B cell (primary cell): Measurements from ENCODE around the gene JAKMIP2. TPM values are rescaled to one million over a fixed set of nuclear protein-coding genes. Genes with fewer than 3 reads are reported as not detected.

Experiments used
- ATAC-seq: fragments of 200-7000 bp; cut with Tn5 transposase; one replicate; pipeline ENCODE4 v1.10.0; 2021; ENCODE audit warnings: low read depth, mild to moderate bottlenecking, moderate number of reproducible peaks, moderate library complexity
- CTCF ChIA-PET: fragments of 350-600 bp; sonication (Branson Sonifier 250); formaldehyde crosslinking; loops from one replicate; lab custom pipeline; 2021; ENCODE audit warnings: antibody characterized with exemption, inconsistent platforms; lab: Charles Lee
- POLR2A ChIA-PET: fragments of 350-600 bp; sonication (Branson Sonifier 250); formaldehyde crosslinking; loops from one replicate; lab custom pipeline; 2021; ENCODE audit warnings: antibody characterized with exemption; lab: Charles Lee
- DNase-seq: peaks from one replicate; pipeline ENCODE4 v3.0.0; 2013
- H2AFZ ChIP-seq: 2 replicates; pipeline ENCODE4 v1.6.1; 2012; ENCODE audit warnings: mild to moderate bottlenecking, low read depth, low read length; ENCODE audit not compliant: insufficient read depth, poor library complexity, severe bottlenecking
- H3K27ac ChIP-seq, 2 donors: 1 replicate in 1 of 2; 2 replicates in 1 of 2; pipeline ENCODE4 v1.5.1; 2012 to 2013; ENCODE audit warnings: low read length in 2 of 2, mild to moderate bottlenecking in 2 of 2, moderate library complexity in 1 of 2
- H3K27me3 ChIP-seq, 4 experiments: fragments of 200-600 bp in 1 of 4; sonication (generic) in 1 of 4; replicated peaks in 1 of 4; 1 replicate in 2 of 4; 2 replicates in 2 of 4; pipeline versions ENCODE4 v1.6.1 to v1.7.0; 2013 to 2016; ENCODE audit warnings: low read length in 3 of 4, mild to moderate bottlenecking in 2 of 4, mixed read lengths in 1 of 4, moderate library complexity in 1 of 4; ENCODE audit not compliant: insufficient read depth in 4 of 4, control insufficient read depth in 3 of 4; ENCODE audit errors: control extremely low read depth in 1 of 4
- H3K36me3 ChIP-seq, 2 experiments: replicated peaks in 1 of 2; 1 replicate in 1 of 2; 2 replicates in 1 of 2; pipeline versions ENCODE4 v1.6.1 to v1.7.1; 2013; ENCODE audit warnings: low read length in 1 of 2; ENCODE audit not compliant: insufficient read depth in 2 of 2, control insufficient read depth in 1 of 2; ENCODE audit errors: control extremely low read depth in 1 of 2, extremely low read depth in 1 of 2
- H3K4me1 ChIP-seq, 2 donors: fragments of 200-600 bp in 1 of 2; sonication (generic) in 1 of 2; 1 replicate in 1 of 2; 2 replicates in 1 of 2; pipeline versions ENCODE4 v1.5.1 to v1.6.1; 2013 to 2017; ENCODE audit warnings: low read length in 2 of 2; ENCODE audit not compliant: control insufficient read depth in 2 of 2, insufficient read depth in 2 of 2
- H3K4me2 ChIP-seq: replicated peaks from 2 replicates; pipeline ENCODE3; 2012; ENCODE audit warnings: mild to moderate bottlenecking, low read depth, low read length; ENCODE audit not compliant: poor library complexity, severe bottlenecking
- H3K4me3 ChIP-seq, 5 experiments: fragments of 200-600 bp in 1 of 5; sonication (generic) in 1 of 5; 1 replicate in 3 of 5; 2 replicates in 2 of 5; pipeline versions ENCODE4 v1.5.1 to v1.7.0; 2011 to 2016; ENCODE audit warnings: low read length in 4 of 5, mild to moderate bottlenecking in 4 of 5, low read depth in 2 of 5, control low read depth in 1 of 5, moderate library complexity in 1 of 5; ENCODE audit not compliant: insufficient read depth in 1 of 5; ENCODE audit errors: control extremely low read depth in 1 of 5, extremely low read depth in 1 of 5
- H3K79me2 ChIP-seq: fragments of 200-600 bp; sonication (generic); one replicate; pipeline ENCODE4 v1.6.0; 2016; ENCODE audit warnings: low read length; ENCODE audit not compliant: control insufficient read depth, insufficient read depth
- H3K9ac ChIP-seq: fragments of 200-600 bp; sonication (generic); 2 replicates; pipeline ENCODE4 v1.6.1; 2017; ENCODE audit warnings: mild to moderate bottlenecking, low read length, moderate library complexity
- H3K9me3 ChIP-seq, 3 donors: one replicate each; pipeline versions ENCODE4 v1.6.1 to v1.7.1; 2013; ENCODE audit warnings: low read length in 2 of 3; ENCODE audit not compliant: control insufficient read depth in 2 of 3, insufficient read depth in 1 of 3; ENCODE audit errors: control extremely low read depth in 1 of 3
- H4K20me1 ChIP-seq: 2 replicates; pipeline ENCODE4 v1.6.0; 2012; ENCODE audit warnings: mild to moderate bottlenecking, low read length; ENCODE audit not compliant: insufficient read depth, control insufficient read depth, poor library complexity, severe bottlenecking
- H3K27ac Mint-ChIP-seq: one replicate; pipeline ENCODE4 v1.8.0; 2021; ENCODE audit warnings: mixed read lengths
- H3K27me3 Mint-ChIP-seq: one replicate; pipeline ENCODE4 v1.8.0; 2021; ENCODE audit warnings: mixed read lengths
- H3K4me1 Mint-ChIP-seq: one replicate; pipeline ENCODE4 v1.8.0; 2021; ENCODE audit warnings: mixed read lengths
- H3K4me3 Mint-ChIP-seq: one replicate; pipeline ENCODE4 v1.8.0; 2021; ENCODE audit warnings: mixed read lengths
- H3K9me3 Mint-ChIP-seq: one replicate; pipeline ENCODE4 v1.8.0; 2022; ENCODE audit warnings: mixed read lengths; ENCODE audit not compliant: insufficient read depth
- EZH2 ChIP-seq: IDR thresholded peaks from 2 replicates; pipeline ENCODE4 v1.6.1; 2012; ENCODE audit warnings: borderline replicate concordance, low read depth, mild to moderate bottlenecking, moderate library complexity, low read length; ENCODE audit not compliant: insufficient read depth, poor library complexity, severe bottlenecking
- WGBS: methylation state at CpG from one replicate; pipeline ENCODE4 v1.1.5; 2013; ENCODE audit warnings: missing lambda C conversion rate; ENCODE audit not compliant: insufficient coverage; 5-methylcytosine and 5-hydroxymethylcytosine counted together
- intact Hi-C: fragments of 100-400 bp; cut with micrococcal nuclease; formaldehyde crosslinking; loops from one replicate; pipeline ENCODE4 v1.10.0; 2022
- polyA plus RNA-seq: library from polyadenylated mRNA; depleted of rRNA; stranded (reverse); fragments of >200 nt; gene quantifications from 2 replicates; pipeline ENCODE4 v1.2.3, GENCODE V29; 2012
- total RNA-seq, 2 donors: library from RNA; stranded (reverse); fragments of 120-200 nt in 1 of 2; gene quantifications; 1 replicate in 1 of 2; 2 replicates in 1 of 2; pipeline versions ENCODE4 v1.2.3 to v1.2.4, GENCODE V29; 2013 to 2022
- TF ChIP-seq, protein P1 (sequence below): fragments of 200-600 bp; IDR thresholded peaks from one replicate; pipeline ENCODE4 v1.8.0; 2022; ENCODE audit warnings: antibody characterized with exemption, mild to moderate bottlenecking

Gene JAKMIP2
- total and polyA plus RNA-seq, 2 donors (not counting 1 experiment from before 2014, with no cell fraction given) = 0.24 to 4.1 TPM

DNA sequence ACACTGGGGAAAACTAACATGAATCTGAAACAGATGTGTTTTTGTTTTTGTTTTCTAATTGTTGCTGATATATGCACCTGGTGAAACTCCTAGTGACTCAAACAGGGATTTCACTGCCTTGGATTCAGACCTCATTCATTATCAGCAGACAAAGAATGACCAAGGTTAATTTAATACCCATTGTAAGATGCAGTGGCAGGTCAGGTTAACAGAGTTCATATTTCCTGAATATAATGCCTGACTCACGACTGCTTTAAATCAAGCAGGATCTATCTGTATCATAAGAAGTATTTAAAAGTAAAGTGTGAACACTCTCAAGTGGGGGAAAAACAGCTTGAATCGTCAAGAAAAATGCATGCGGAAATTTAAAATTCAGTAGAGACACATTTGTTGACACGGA is 5.5 kb downstream of the JAKMIP2 start:
- H4K20me1 ChIP-seq = no peaks in the 10 kb centered on the region

GRCh38 chr5:147773587-147773986 is 8.9 kb downstream of the JAKMIP2 start:
- Mint-ChIP-seq H3K9me3 (no peaks in the 10 kb centered on the region), H3K27ac (no peak overlapping the region), H3K4me3 (no peak overlapping the region), H3K27me3 (no peaks in the 10 kb centered on the region), H3K4me1 (no peaks in the 10 kb centered on the region)
- no CpG with 5 or more reads among the region's 2 CpGs for WGBS
- TF ChIP-seq, protein P1, sequence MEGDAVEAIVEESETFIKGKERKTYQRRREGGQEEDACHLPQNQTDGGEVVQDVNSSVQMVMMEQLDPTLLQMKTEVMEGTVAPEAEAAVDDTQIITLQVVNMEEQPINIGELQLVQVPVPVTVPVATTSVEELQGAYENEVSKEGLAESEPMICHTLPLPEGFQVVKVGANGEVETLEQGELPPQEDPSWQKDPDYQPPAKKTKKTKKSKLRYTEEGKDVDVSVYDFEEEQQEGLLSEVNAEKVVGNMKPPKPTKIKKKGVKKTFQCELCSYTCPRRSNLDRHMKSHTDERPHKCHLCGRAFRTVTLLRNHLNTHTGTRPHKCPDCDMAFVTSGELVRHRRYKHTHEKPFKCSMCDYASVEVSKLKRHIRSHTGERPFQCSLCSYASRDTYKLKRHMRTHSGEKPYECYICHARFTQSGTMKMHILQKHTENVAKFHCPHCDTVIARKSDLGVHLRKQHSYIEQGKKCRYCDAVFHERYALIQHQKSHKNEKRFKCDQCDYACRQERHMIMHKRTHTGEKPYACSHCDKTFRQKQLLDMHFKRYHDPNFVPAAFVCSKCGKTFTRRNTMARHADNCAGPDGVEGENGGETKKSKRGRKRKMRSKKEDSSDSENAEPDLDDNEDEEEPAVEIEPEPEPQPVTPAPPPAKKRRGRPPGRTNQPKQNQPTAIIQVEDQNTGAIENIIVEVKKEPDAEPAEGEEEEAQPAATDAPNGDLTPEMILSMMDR = no peak
- TF ChIP-seq EZH2 = no peak
- no peak overlapping the region for H3K9ac ChIP-seq
- no peak overlapping the region for H3K27ac ChIP-seq
- CTCF ChIA-PET = no interaction called here
- no peak overlapping the region for H2AFZ ChIP-seq
- no peak overlapping the region for H3K4me3 ChIP-seq
- DNase-seq (no peak), ATAC-seq (no peak)
- H3K9me3 ChIP-seq = peaks cover 0 to 4% (median 0%) of the 10 kb centered on the region in 3 donors
- H3K79me2 ChIP-seq = no peaks in the 10 kb centered on the region
- no peaks in the 10 kb centered on the region for H3K36me3 ChIP-seq
- POLR2A ChIA-PET = no interaction called here
- H3K4me2 ChIP-seq = no peak overlapping the region
- intact Hi-C loops = no loop called here
- H3K4me1 ChIP-seq = no peaks in the 10 kb centered on the region
- no peaks in the 10 kb centered on the region for H3K27me3 ChIP-seq
- H4K20me1 ChIP-seq = no peaks in the 10 kb centered on the region

More for the DNA sequence above, 5.5 kb downstream of the JAKMIP2 start:
- no peak overlapping the region for H3K4me3 Mint-ChIP-seq
- Histone ChIP-seq H3K79me2 (no peaks in the 10 kb centered on the region), H3K27me3 (no peaks in the 10 kb centered on the region), H3K4me3 (no peak overlapping the region), H3K4me2 (no peak overlapping the region), H3K36me3 (no peaks in the 10 kb centered on the region), H3K4me1 (peaks cover 2% of the 10 kb centered on the region in 2 donors), H3K9ac (no peak overlapping the region), H3K27ac (no peak overlapping the region), H2AFZ (no peak overlapping the region), H3K9me3 (peaks cover 0 to 4% (median 0%) of the 10 kb centered on the region in 3 donors)
- peaks cover 7% of the 10 kb centered on the region for H3K4me1 Mint-ChIP-seq
- POLR2A ChIA-PET = no interaction called here
- 100% methylated on average over 2 of the region's 4 CpGs for WGBS
- CTCF ChIA-PET = no interaction called here
- DNase-seq = no peak
- intact Hi-C loops = no loop called here
- no peak for ATAC-seq
- no peak overlapping the region for H3K27ac Mint-ChIP-seq
- no peaks in the 10 kb centered on the region for H3K27me3 Mint-ChIP-seq
- TF ChIP-seq EZH2 = no peak
- TF ChIP-seq, protein P1 = no peak
- H3K9me3 Mint-ChIP-seq = no peaks in the 10 kb centered on the region
